ENCODE data around the gene PRPF18.

PRPF18 gene

DNA sequence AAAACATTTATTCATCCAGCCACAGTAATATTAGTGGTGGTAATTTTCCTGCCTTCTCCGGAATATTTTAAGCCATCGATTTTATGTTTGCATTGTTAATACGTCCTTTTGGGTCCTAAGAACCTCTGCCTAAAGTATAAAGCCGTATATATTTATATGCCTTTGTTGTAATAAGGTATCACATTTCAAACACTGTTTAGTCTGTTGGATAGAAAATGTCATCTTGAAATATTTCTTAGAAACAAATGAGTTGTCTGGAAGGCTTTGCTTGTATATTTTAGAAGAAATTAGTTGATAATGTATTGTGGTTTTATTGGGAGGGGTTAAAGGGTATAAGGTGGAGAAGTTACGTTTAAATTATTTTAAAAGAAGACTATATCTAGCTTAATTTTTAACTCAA lies 11.1 kb downstream of the PRPF18 start:
- TF ChIP-seq, protein P1, sequence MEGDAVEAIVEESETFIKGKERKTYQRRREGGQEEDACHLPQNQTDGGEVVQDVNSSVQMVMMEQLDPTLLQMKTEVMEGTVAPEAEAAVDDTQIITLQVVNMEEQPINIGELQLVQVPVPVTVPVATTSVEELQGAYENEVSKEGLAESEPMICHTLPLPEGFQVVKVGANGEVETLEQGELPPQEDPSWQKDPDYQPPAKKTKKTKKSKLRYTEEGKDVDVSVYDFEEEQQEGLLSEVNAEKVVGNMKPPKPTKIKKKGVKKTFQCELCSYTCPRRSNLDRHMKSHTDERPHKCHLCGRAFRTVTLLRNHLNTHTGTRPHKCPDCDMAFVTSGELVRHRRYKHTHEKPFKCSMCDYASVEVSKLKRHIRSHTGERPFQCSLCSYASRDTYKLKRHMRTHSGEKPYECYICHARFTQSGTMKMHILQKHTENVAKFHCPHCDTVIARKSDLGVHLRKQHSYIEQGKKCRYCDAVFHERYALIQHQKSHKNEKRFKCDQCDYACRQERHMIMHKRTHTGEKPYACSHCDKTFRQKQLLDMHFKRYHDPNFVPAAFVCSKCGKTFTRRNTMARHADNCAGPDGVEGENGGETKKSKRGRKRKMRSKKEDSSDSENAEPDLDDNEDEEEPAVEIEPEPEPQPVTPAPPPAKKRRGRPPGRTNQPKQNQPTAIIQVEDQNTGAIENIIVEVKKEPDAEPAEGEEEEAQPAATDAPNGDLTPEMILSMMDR (IDR thresholded peaks at IDR 0.05; ENCODE audit: low read depth, low read length) = no peak
- H3K4me3 ChIP-seq (replicated peaks in 1 of 2; ENCODE audit: low read depth in 2 of 2, low read length in 2 of 2) = no peak overlapping the region

DNA sequence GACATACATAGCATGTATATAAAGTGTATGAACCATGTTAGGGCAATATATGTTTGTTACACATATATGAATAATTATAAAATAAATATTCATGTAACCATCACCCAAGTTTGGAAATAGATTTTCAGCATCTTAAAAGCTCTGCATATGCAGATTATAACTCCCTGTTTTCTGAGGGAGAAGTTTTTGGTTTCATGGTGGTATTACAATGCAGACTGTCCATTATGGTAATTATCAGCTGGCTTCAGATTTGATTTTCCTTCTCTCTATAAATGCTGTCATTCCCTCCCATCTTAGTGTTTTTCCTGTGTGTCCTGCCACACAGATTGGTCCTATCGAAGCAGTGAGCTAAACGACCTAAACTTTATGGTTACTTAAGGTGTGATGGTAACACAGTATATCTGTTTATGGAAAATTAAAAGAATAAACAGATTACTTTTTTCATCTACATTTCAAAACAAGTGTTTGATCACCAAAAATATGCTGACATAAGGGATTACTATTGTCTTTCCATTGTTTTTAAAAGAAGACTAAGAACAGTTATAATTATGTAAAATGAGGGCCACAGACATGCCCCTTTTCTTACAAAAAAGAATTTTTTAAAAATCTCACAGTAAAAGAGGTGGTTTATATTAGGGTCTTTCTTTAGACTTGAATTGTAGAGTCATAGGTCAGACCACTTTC lies 17.7 kb downstream of the PRPF18 start:
- no peak for DNase-seq (ENCODE audit: low read depth in 2 of 2)
- no peak overlapping the region for H3K4me3 ChIP-seq (replicated peaks in 1 of 2; ENCODE audit: low read depth in 2 of 2, low read length in 2 of 2)
- TF ChIP-seq, protein P1 (IDR thresholded peaks at IDR 0.05; ENCODE audit: low read depth, low read length) = no peak

More for the DNA sequence above, 11.1 kb downstream of the PRPF18 start:
- DNase-seq (ENCODE audit: low read depth in 2 of 2) = no peak

DNA sequence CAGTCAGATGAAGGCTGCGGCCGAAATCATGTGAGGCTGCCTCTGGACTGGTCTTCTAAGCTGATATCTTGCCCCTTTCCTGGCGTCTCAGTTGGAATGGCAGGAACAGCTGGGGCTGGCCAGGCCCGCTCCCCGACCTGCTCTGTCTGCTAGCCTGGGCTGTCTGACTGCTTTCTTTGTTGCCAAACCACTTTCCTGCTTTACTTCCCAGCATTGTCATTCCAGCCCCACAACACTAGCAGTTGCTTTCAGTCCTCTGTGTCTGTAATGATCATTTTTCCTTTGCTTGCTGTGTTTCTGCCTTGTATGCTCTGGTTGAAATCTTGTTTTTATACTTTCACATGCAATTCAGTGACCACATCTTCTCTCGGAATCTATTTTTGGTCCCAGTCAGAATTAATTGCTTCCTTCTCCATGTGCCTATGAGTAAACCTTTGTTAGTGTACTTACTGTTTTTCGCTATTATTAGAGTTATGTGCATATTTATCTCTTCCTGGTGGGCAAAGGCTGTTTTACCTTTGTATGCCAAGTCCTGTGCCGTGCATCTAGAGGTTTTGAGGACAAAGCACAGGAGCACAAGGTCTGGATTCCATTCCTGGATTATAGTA lies 21.6 kb downstream of the PRPF18 start:
- DNase-seq (ENCODE audit: low read depth in 2 of 2) = no peak
- TF ChIP-seq, protein P1 (IDR thresholded peaks at IDR 0.05; ENCODE audit: low read depth, low read length) = no peak
- no peak overlapping the region for H3K4me3 ChIP-seq (replicated peaks in 1 of 2; ENCODE audit: low read depth in 2 of 2, low read length in 2 of 2)

DNA sequence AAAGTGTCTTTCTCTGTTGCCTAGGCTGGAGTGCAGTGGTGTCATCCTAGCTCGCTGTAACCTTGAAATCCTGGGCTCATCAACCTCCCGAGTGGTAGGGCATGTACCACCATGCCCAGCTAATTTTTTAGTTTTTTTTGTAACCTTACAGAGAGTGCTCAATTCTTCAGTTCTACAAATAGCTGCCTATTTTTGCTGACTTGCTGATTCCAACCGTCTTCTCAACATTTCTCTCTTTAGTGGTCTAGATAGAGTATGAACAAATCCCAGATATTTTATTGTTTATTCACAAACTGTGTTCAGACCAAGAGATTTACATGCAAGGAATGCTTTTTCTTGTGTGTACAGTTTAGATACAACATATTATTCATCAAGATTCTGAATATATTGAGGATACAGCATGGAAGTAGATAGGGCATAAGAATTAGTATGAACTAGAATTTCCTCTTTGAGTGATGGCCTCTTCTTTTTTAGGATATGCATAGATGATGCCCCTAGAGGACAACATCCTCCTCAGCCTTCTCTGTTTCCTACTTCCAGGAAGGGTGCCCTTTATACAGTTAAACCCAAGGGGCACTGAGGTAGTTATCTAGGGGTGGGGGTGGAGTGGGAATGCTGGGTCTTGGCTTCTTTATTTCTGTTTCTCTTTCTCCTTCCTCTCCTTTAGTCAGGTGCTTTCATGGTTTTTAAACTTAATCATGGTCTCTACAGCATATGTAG lies 26.0 kb downstream of the PRPF18 start:
- DNase-seq (ENCODE audit: low read depth in 2 of 2) = no peak
- TF ChIP-seq, protein P1 (IDR thresholded peaks at IDR 0.05; ENCODE audit: low read depth, low read length) = no peak
- no peak overlapping the region for H3K4me3 ChIP-seq (replicated peaks in 1 of 2; ENCODE audit: low read depth in 2 of 2, low read length in 2 of 2)

DNA sequence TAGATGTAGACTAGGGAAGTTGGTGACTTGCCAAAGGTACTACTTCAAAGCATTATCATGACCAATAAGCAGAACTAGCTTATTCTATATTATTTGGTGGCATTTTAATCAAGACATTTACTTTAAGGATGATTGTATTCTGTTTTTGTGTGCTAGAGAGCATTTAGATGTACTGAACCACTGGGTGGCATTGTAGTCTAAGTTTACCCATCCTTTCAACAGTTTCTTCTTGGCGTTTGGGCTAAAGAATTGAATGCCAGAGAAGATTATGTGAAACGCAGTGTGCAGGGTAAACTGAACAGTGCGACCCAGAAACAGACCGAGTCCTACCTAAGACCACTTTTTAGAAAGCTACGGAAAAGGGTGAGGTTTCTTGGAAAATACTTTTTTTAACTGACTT lies 26.8 kb downstream of the PRPF18 start:
- H3K4me3 ChIP-seq (replicated peaks in 1 of 2; ENCODE audit: low read depth in 2 of 2, low read length in 2 of 2) = no peak overlapping the region
- TF ChIP-seq, protein P1 (IDR thresholded peaks at IDR 0.05; ENCODE audit: low read depth, low read length) = peak; percentile 47
- DNase-seq (ENCODE audit: low read depth in 2 of 2) = peak; percentile 68 to 74

DNA sequence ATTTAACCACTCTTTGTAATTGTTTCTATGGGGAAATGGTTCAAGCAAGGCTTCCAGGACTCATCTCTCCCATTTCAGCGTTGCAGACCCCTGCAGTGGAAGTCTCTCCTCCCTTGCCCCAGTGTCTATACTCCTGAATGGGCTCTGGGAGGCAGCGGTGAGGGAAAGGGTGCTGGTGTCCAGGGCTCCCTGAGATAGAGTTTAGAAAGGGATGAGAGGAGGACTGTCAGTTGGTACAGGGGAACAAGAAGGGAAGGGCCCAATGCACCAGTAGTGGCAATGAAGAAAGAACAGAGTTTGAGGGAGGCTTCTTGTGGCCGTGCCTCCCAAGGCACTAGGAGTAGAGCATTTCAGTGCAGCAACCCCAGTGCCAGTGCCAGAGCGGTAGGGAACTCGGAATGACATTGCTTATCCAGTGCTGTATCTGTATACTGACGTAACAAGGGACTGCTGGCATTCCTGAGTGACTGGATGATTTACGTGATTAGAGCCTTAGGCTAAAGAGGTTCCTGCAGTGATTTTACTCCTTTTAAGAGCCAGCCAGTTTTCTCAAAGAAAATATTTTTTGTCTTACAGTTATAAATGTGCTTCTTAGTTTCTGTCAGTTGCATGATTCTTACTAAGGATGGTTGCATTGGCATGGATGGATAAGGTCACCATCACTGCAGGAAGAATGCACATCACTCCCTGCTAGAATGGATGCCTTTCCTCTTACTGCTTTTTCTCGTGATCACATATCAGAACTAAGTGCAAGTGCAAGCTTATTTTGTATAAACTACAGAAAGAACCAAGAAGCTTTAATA lies 28.0 kb downstream of the PRPF18 start:
- peak in 1 of 2 donors; percentile 29 for DNase-seq (ENCODE audit: low read depth in 2 of 2)

More for the DNA sequence above, 28.0 kb downstream of the PRPF18 start:
- no peak overlapping the region for H3K4me3 ChIP-seq (replicated peaks in 1 of 2; ENCODE audit: low read depth in 2 of 2, low read length in 2 of 2)
- TF ChIP-seq, protein P1 (IDR thresholded peaks at IDR 0.05; ENCODE audit: low read depth, low read length) = no peak

All from cardiac fibroblast (primary cell).